ENCODE results near the gene KDM4C. TPM values are rescaled to one million over a fixed set of nuclear protein-coding genes. Genes with fewer than 3 reads are reported as not detected.
"Not testable (repeated sequence)": the region's sequence is repeated elsewhere in the genome, so short reads cannot be mapped to it uniquely, and the experiment has no call there.

Gene KDM4C
- total RNA-seq, 2 experiments from 2014 or later: 60.1 to 61.3 TPM

GRCh38 chr9:6712041-6712440 is 45.7 kb upstream of the KDM4C start:
- no peak for ATAC-seq (ENCODE audit: poor library complexity)
- H3K36me3 ChIP-seq (ENCODE audit: insufficient read depth, low read length): no peaks in the 10 kb centered on the region
- Mint-ChIP-seq H3K9me3 (peaks cover 3% of the 10 kb centered on the region), H3K4me1 (ENCODE audit: low read depth) (peaks cover 6% of the 10 kb centered on the region), H3K36me3 (ENCODE audit: low read depth) (no peaks in the 10 kb centered on the region), H3K4me3 (no peak overlapping the region), H3K27ac (no peak overlapping the region), H3K27me3 (no peaks in the 10 kb centered on the region)
- peaks cover 0 to 7% of the 10 kb centered on the region in 2 experiments for H3K9me3 ChIP-seq (ENCODE audit: control insufficient read depth in 1 of 2, insufficient read depth in 1 of 2, low read length in 2 of 2)
- no peak overlapping the region for H3K4me3 ChIP-seq (ENCODE audit: low read length)
- H3K27me3 ChIP-seq (ENCODE audit: control insufficient read depth in 1 of 2, insufficient read depth in 2 of 2, low read length in 2 of 2): no peaks in the 10 kb centered on the region
- no peak for TF ChIP-seq CTCF (IDR thresholded peaks at IDR 0.05)
- DNase-seq: no peak
- H3K27ac ChIP-seq (ENCODE audit: low read depth in 1 of 2, low read length in 2 of 2): no peak overlapping the region
- ChIA-PET CTCF (no interaction called here), POLR2A (no interaction called here)
- peaks cover 17% of the 10 kb centered on the region for H3K4me1 ChIP-seq (ENCODE audit: insufficient read depth, low read length)
- intact Hi-C loops (cut with DNase I, micrococcal nuclease): no loop called here

GRCh38 chr9:6714176-6714575 is 43.6 kb upstream of the KDM4C start:
- ChIA-PET POLR2A (interaction anchor here (0.8 to 3.0 kb wide), 2 partner anchors 11 to 43 kb away, joined by 4 to 24 read pairs; partner anchors contain the start of gene KDM4C), CTCF (interaction anchor here (0.6 kb wide), 1 partner anchor 9 kb away, joined by 3 read pairs; no protein-coding TSS in a partner anchor)
- ATAC-seq (ENCODE audit: poor library complexity): no peak
- Mint-ChIP-seq H3K27ac (no peak overlapping the region), H3K4me3 (peak overlapping the region; percentile 62), H3K9me3 (no peaks in the 10 kb centered on the region), H3K27me3 (no peaks in the 10 kb centered on the region), H3K36me3 (ENCODE audit: low read depth) (no peaks in the 10 kb centered on the region), H3K4me1 (ENCODE audit: low read depth) (peaks cover 6% of the 10 kb centered on the region)
- no peak for TF ChIP-seq CTCF (IDR thresholded peaks at IDR 0.05)
- no peak for DNase-seq
- Histone ChIP-seq H3K4me1 (ENCODE audit: insufficient read depth, low read length) (peaks cover 17% of the 10 kb centered on the region), H3K27ac (ENCODE audit: low read depth in 1 of 2, low read length in 2 of 2) (no peak overlapping the region), H3K36me3 (ENCODE audit: insufficient read depth, low read length) (no peaks in the 10 kb centered on the region), H3K4me3 (ENCODE audit: low read length) (no peak overlapping the region), H3K27me3 (ENCODE audit: control insufficient read depth in 1 of 2, insufficient read depth in 2 of 2, low read length in 2 of 2) (no peaks in the 10 kb centered on the region), H3K9me3 (ENCODE audit: control insufficient read depth in 1 of 2, insufficient read depth in 1 of 2, low read length in 2 of 2) (peaks cover 0 to 7% of the 10 kb centered on the region in 2 experiments)
- intact Hi-C loops (cut with DNase I, micrococcal nuclease): no loop called here

- H3K36me3 Mint-ChIP-seq (ENCODE audit: low read depth); H3K36me3 ChIP-seq (ENCODE audit: insufficient read depth, low read length); H3K9me3 ChIP-seq (ENCODE audit: control insufficient read depth in 1 of 2, insufficient read depth in 1 of 2, low read length in 2 of 2); H3K27me3 Mint-ChIP-seq; H3K4me1 Mint-ChIP-seq (ENCODE audit: low read depth); H3K27me3 ChIP-seq (ENCODE audit: control insufficient read depth in 1 of 2, insufficient read depth in 2 of 2, low read length in 2 of 2); DNase-seq; H3K9me3 Mint-ChIP-seq; CTCF ChIA-PET; ATAC-seq (ENCODE audit: poor library complexity): not testable (repeated sequence)
- H3K4me3 ChIP-seq (ENCODE audit: low read length): peak overlapping the region; percentile 72
- Mint-ChIP-seq H3K27ac (peak overlapping the region; percentile 87), H3K4me3 (peak overlapping the region; percentile 92)
- peak overlapping the region in 1 of 2 donors; percentile 50 for H3K27ac ChIP-seq (ENCODE audit: low read depth in 1 of 2, low read length in 2 of 2)
- POLR2A ChIA-PET: interaction anchor here (0.9 to 3.7 kb wide), 7 partner anchors 9 to 707 kb away, joined by 4 to 108 read pairs (median 12); partner anchors contain the start of genes KDM4C and UHRF2
- intact Hi-C loops (cut with DNase I, micrococcal nuclease): loop anchor here in 1 of 2 experiments (5.0 kb wide), 1 partner anchor 42 kb away; the partner anchor contains the start of gene KDM4C
- H3K4me1 ChIP-seq (ENCODE audit: insufficient read depth, low read length): peaks cover 17% of the 10 kb centered on the region
Observed at GRCh38 chr9:6715153-6715754, 42.5 kb upstream of the KDM4C start.
